Epithelial cell of prostate (primary cell): ENCODE measurements around the gene ACTA2.
"Not testable (repeated sequence)": the region's sequence is repeated elsewhere in the genome, so short reads cannot be mapped to it uniquely, and the experiment has no call there.

Experiments used
- DNase-seq: peaks from one replicate; pipeline ENCODE4 v3.0.0-alpha.2; 2011; ENCODE audit warnings: low read depth, low spot score
- H3K27ac ChIP-seq: fragments of 450-650 bp; 2 replicates; pipeline ENCODE4 v1.5.1; 2017; ENCODE audit warnings: mild to moderate bottlenecking

ACTA2 gene

DNA sequence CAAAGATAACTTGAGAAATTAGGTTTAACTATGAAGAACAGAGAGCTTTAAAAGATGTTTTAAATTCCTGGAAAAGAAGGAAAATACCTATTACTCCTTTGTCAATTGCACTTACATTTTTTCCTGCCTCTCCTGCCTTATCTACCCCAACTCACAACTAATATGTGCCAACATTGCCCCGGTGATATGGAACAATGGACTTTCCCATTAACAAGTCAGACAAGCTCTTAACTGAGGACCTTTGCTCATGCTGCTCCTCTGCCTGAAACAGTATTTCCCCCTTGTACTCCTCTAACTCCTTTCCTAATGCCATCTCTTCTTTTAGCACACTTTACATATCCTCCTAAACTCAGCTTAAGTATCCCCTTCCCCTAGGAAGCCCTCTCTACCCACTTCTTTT lies 4.8 kb upstream of the ACTA2 start:
- no peak for DNase-seq
- no peak overlapping the region for H3K27ac ChIP-seq

DNA sequence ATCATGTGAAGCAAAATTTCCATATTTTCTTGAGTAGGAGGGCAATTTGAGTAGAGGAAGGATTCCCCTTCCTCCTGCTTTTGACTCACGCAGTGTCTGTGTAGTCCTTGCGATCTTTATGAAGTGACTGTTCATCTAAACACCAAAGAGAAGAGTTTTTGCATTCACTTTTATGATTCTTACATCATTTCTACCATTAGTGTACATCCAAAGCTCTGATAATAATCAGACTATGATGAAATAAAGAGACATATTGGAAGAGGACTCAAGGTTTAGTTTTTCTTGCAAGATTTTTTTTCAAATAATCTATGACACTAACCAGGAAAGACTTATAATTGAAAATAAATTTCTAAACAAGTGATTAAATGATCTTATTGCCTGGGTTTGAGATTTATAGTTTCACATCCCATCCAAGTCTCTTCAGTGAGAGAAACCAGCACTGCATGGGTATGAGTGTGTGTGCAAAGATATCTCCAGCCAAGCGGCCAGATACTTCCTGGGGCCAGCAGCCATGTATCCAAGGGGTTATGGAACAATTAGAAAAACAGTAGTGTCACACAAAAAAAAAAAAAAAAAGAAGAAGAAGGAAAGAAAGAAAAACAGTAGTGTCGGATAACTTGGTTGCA lies 2.0 kb upstream of the ACTA2 start:
- H3K27ac ChIP-seq, result no peak overlapping the region
- DNase-seq, result no peak

DNA sequence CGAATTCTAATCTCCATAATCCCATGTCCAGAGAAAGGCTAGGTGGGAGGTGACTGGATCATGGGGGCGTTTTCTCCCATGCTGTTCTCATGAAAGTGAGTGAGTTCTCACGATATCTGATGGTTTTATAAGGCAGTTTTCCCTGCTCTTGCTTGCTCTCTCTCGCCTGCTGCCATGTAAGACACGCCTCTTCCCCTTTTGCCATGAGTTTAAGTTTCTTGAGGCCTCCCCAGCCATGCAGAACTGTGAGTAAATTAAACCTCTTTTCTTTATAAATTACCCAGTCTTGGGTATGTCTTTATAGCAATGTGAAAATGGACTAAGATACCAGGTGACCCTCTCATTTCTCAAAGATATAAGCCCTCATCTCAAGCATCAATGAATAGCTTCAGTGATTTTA lies 1.1 kb upstream of the ACTA2 start:
- H3K27ac ChIP-seq, result no peak overlapping the region
- no peak for DNase-seq

DNA sequence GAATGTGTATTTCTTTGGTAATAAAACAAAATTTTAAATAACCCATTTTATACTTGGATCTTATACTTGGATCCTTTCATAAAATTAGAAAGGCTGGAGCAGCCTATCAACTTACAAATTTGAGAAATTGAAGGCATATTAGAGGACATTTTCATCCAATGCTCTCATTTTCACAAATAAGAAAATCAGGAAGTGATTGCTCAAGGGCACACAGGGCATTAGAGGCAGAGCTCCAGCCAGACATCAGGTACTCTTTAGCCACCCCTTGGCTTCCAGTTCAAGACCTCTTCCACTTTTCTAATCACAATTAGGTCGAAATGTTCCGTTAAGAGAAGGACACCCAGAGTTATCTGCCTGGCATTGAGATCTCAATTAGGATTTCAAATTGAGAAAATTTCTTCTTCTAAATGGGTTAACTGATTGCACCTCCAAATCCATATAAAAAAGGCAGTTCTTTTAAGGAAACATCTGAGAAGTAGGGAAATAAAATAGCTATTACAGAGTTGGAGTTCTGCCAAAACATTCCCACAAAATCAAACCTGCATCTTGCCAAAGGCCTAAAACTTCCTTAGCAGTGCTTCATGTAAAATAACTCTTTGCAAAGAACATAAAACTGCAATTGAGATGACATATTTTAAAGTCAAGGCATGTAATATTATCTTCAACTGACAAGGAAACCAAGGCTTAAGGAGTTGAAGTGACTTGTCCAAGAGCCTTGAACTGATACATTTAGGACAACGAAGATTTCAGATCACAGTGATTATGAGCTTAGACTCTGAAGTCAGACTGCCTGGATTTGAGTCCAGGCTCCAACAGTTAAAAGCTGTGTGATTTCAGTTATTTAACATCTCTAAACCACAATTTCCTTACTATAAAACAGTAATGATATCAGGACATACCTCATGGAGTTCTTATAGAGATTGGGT lies 2.4 kb downstream of the ACTA2 start:
- no peak overlapping the region for H3K27ac ChIP-seq
- DNase-seq, result no peak

DNA sequence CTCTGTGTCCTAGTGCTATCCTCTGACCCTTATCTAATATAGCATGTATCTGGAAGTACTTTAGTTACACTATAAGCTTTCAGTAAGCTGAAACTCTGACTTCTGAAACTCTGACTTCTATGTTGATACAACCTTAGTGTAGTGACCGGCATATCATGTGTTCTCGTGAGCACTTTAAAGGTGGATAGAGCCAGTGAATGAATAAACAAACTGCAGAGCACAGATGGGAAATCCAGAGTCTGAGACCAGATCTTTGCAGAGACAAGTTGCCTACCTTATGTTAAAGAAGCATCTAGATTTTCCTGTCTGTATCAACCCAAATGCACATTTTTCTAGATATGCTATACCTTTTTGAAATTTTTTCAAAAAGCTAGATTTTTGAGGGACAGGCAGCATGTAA lies 3.5 kb downstream of the ACTA2 start:
- H3K27ac ChIP-seq, result no peak overlapping the region
- no peak for DNase-seq

DNA sequence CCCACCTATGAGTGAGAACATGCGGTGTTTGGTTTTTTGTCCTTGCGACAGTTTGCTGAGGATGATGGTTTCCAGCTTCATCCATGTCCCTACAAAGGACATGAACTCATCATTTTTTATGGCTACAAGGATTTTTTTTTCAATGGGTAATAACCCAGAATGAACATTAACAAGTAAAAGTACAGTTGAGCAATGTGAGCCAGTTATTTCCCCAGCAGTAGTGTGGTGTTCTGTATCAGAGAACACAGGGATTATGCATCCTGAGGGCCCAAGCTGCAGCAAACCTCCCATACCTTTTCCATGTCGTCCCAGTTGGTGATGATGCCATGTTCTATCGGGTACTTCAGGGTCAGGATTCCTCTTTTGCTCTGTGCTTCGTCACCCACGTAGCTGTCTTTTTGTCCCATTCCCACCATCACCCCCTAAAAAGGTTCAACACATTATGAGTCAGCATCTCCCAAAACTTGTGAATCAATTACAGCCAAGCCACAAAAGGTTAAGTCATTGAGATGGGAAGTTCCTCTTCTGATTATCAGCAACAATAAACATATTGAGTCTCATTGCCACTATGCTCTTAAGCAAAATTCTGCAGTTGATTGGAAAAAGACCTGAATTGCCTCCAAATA lies 5.5 kb downstream of the ACTA2 start:
- no peak overlapping the region for H3K27ac ChIP-seq
- no peak for DNase-seq

DNA sequence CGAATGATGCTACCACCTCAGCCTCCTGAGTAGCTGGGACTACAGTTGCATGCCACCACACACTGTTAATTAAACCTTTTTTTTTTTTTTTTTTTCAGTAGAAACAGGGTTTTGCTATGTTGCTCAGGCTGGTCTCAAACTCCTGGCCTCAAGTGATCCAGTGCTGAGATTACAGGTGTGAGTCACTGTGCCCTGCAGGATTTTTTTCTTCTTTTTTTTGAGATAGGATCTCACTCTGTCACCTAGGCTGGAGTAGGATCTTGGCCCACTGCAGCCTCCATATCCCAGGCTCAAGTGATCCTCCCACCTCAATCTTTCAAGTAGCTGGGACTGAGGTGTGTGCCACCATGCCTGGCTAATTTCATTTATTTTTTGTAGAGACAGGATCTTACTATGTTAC lies 6.4 kb downstream of the ACTA2 start:
- no peak for DNase-seq
- no peak overlapping the region for H3K27ac ChIP-seq

DNA sequence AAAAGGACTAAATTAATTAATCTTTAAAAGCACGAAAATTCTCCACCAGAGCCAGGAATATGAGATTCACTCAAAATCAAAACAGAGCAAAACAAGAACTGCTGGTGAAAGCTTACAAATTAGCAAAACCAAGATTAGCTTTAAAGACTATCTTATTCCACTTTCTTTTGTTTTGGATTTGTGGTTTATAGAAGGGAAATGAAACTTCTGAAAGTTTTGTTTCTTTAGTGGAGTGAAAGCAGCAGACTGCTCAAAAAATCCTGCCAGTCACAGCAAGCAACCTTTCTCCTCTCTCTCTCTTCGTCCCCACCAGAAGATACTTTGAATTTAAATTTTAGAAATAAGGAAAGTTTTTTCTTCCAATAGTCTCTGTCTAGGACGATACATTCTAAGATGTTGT lies 7.8 kb downstream of the ACTA2 start:
- no peak overlapping the region for H3K27ac ChIP-seq
- no peak for DNase-seq

DNA sequence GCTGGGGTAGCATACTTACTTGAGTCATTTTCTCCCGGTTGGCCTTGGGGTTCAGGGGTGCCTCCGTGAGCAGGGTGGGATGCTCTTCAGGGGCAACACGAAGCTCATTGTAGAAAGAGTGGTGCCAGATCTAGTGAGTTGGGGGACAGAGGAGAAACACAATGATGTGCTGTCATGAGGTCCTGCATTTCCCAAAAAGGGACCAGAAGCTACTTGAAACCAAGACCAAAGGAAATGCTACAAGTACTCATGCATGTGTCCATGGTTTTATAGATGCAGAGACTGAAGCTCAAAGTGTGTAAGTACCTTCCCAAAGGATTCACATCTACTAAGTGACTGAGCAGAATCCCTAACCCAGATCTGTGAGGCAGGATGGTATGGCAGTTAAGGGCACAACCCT lies 8.8 kb downstream of the ACTA2 start:
- no peak for DNase-seq
- no peak overlapping the region for H3K27ac ChIP-seq

DNA sequence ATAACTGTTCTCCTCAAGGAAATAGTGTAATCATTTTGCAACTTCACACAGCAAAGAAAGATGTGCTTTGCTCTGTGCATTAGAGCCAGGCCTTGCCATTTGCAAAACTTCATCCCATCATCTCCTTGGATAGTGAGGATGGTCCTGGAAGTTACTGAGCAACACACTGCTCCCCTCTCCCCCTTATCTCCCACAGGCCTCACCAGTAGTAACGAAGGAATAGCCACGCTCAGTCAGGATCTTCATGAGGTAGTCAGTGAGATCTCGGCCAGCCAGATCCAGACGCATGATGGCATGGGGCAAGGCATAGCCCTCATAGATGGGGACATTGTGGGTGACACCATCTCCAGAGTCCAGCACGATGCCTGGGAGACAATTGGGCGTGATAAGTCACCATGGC lies 11.5 kb downstream of the ACTA2 start:
- no peak overlapping the region for H3K27ac ChIP-seq
- DNase-seq, result no peak

DNA sequence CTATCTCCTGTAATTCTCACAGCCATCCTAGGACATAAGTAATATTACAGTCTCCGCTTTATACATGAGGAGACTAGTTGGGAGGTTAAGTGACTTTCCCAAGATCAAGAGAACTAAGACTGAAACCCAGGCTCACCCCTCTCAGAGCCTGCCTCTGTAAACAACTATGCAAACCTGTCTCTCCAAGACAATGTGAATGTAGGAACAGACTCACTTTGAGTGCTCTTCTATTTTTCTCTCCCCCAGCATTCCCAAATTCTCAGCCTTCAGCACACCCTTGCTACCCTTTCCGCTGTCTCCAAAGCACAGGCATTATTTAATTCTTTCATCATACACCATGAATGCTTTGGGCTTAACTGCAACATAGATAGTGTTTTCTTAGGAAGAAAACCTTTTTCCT lies 13.6 kb downstream of the ACTA2 start:
- no peak overlapping the region for H3K27ac ChIP-seq
- no peak for DNase-seq

DNA sequence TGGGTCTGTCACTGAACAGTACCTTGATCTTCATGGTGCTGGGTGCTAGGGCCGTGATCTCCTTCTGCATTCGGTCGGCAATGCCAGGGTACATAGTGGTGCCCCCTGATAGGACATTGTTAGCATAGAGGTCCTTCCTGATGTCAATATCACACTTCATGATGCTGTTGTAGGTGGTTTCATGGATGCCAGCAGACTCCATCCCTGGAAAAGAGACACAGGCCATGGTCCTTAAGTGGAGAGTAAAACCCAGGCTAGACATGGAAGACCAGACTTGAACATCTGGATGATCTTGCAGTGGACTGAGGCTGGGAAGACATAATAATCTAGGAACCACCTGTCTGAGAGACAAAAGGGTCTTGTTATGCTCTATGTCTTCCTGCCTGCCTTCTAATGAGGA lies 14.5 kb downstream of the ACTA2 start:
- no peak for DNase-seq

DNA sequence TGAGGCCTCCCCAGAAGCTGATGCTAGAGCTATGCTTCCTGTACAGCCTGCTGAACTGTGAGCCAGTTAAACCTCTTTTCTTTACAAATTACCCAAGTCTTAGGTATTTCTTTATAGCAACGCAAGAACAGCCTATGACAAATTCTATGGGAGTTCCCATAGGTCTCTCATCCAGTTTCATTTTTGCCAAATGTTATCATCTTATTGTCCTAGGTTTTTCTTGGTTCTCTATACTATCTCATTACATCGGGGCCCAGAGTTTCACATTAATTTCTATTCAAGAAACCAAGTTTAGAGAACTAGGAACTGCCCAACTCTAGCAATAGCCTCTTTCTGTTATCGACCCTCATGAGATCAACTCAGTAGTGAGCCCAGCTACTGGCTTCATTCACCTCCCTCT lies 15.9 kb downstream of the ACTA2 start:
- DNase-seq, result no peak
- H3K27ac ChIP-seq, result no peak overlapping the region

More for the DNA sequence above, 14.5 kb downstream of the ACTA2 start:
- no peak overlapping the region for H3K27ac ChIP-seq

DNA sequence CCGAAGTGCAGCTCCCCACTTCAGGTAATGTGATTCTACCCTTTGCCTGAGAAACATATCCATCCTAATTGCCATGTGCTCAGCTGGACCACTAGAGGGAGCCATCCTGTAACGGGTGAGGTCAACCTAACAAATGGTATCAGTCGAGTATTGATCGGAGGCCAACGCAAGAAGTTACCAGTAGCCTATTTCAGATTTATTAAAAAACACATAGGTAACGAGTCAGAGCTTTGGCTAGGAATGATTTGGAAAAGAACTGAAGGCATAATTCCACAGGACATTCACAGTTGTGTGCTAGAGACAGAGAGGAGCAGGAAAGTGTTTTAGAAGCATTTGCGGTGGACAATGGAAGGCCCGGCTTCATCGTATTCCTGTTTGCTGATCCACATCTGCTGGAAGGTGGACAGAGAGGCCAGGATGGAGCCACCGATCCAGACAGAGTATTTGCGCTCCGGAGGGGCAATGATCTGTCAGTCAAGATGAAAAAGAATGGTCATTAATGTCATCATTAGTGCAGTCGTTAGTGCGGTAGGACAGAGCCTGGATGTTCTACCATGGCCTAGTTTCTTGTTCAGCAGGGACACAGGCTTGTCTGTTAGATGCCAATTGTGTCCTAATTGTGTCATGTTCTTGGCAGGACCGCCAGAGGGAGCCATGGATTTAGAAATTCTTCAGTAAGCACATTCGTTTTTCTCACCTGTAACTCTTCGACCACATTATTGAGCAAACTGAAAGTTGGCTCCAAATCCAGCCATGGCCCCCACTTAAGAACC lies 17.5 kb downstream of the ACTA2 start:
- DNase-seq, result peak; percentile 26
- no peak overlapping the region for H3K27ac ChIP-seq

DNA sequence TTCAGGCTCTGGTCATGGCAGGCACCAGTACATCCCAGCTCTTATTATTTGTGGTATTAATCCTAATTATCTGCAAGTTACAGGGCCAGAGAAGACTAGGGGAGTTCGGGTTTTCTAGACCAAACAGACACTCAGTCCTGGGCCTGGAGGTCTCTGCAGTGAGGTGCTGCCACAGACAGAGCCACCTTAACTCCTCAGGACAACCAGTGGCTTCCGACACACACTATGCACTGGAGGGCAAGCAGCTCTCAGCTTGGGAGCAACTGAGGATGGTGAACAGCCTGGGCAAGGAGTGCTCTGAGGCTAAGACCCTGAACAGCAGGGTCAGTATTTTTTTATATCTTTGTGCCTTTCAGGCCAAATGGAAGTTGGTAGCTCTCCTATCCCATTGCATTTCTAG lies 19.0 kb downstream of the ACTA2 start:
- no peak overlapping the region for H3K27ac ChIP-seq
- DNase-seq, result no peak

DNA sequence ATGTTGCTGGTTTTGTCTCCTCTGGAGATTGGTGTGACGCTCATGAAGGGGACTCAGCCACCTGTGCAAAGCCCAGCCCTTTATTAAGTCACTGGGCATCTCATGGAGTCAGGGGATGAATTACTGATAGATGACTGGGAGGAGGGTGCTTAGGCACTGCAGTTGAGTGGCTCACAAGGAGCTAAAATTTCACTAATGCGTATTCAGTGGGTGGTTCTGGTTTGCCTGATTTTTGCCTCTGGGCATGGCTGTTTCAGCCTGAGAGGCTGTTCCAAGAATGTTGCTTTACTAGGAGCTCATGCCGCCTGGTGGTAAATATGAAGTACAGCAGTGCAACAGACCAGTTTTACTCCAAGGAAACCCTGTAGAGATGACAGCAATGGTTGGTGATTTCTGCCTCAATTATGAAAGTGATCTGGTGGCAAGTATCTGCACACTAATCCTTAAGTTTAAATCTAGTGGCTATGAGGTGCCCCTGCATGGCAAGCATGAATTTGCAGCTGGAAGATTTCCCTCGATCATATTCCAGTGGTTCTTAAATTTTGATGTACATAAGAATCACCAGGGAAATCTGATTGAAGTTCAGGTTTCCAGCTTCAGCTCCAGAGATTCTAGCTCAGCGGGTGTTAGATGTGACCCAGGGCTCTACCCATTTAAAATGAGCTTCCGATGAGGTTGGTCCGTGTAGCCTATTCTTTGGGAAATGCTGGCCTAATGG lies 19.9 kb downstream of the ACTA2 start:
- no peak overlapping the region for H3K27ac ChIP-seq
- DNase-seq, result peak; percentile 68

DNA sequence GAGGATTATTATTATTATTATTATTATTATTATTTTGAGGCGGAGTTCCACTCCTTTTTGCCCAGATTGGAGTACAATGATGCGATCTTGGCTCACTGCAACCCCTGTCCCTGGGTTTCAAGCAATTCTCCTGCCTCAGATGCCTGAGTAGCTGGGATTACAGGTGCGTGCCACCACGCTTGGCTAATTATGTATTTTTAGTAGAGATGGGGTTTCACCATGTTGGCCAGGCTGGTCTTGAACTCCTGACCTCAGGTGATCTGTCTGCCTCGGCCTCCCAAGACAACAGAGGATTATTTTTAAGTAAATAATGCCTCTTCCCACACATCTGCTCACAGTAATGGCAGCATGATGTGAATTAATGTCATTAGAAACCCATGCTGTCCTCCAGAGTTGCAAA lies 20.5 kb downstream of the ACTA2 start:
- not testable (repeated sequence) for DNase-seq, H3K27ac ChIP-seq

DNA sequence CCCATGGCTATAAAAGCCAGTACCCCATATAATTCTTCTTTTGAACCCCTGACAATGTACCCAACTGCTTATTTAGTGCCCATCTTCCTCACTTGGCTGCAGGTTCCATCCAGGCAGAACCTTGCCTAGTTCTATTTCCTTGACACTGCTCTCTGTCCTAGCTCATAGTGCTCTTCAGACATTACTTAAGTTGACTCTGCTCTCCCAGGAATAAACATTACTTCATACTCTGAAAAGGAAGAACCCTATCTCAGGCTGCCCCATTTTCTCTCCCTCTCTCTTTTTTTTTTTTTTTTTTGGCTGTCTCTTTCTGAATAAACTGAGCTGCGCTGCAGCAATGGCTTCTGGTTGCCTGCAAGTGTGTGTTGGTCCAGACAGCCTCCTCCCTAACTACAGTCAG lies 21.0 kb downstream of the ACTA2 start:
- DNase-seq, result no peak

DNA sequence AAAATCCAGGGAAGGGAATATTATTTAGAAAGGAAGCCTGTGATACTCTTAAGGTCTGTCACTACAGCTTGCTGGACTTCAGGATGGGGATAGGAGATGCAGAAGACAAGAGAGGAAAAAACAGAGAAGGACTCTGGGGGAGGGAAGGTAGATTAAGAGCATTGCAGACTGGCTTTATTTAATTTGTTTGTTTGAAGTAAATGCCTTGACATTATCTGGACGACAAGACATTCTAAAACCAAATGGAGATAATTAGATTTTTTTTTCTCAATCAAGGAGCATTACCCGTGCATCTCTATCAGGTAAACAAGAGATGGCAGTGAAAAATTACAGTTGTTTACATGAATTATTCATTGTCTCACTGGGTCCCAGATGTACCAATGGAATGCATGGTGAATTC lies 24.3 kb downstream of the ACTA2 start:
- H3K27ac ChIP-seq, result no peak overlapping the region
- DNase-seq, result no peak

More for the DNA sequence above, 21.0 kb downstream of the ACTA2 start:
- no peak overlapping the region for H3K27ac ChIP-seq

DNA sequence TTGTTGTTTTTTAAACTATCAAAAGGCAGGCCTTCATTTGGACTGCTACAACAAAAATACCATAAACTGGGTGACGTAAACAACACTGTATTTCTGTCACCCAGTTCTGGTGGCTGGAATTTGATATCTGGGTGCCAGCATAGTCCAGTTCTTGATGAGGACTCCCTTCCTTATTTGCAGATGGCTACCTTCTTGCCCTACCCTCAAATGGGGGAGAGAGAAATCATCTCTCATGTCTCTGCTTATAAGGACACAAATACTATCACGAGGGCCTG lies 25.2 kb downstream of the ACTA2 start:
- no peak overlapping the region for H3K27ac ChIP-seq
- no peak for DNase-seq
